ENCODE data around the gene XIRP2.
A peak's percentile ranks its signal among the peaks of the same experiment; 100 is the strongest.
"Not testable (repeated sequence)": the region's sequence is repeated elsewhere in the genome, so short reads cannot be mapped to it uniquely, and the experiment has no call there.

Gene XIRP2

GRCh38 chr2:167258712-167259111, 370.4 kb downstream of the XIRP2 start:
- TF ChIP-seq POLR2A (IDR thresholded peaks at IDR 0.05; ENCODE audit: low read depth, low read length) = no peak
- no peak for DNase-seq (ENCODE audit: insufficient read length, low spot score)
- FAIRE-seq = no peak

- no peak for DNase-seq (ENCODE audit: insufficient read length, low spot score)
- no peak for TF ChIP-seq POLR2A (IDR thresholded peaks at IDR 0.05; ENCODE audit: low read depth, low read length)
- peak; percentile 73 for FAIRE-seq
Observed at GRCh38 chr2:167264380-167264779, 376.1 kb downstream of the XIRP2 start.

- FAIRE-seq (no peak), DNase-seq (ENCODE audit: insufficient read length, low spot score) (no peak)
- no peak for TF ChIP-seq POLR2A (IDR thresholded peaks at IDR 0.05; ENCODE audit: low read depth, low read length)
Observed at GRCh38 chr2:167265004-167265403, 376.7 kb downstream of the XIRP2 start.

GRCh38 chr2:167265722-167266121, 377.4 kb downstream of the XIRP2 start:
- DNase-seq (ENCODE audit: insufficient read length, low spot score) = no peak
- no peak for TF ChIP-seq POLR2A (IDR thresholded peaks at IDR 0.05; ENCODE audit: low read depth, low read length)
- FAIRE-seq = no peak

GRCh38 chr2:167268245-167268644, 380.0 kb downstream of the XIRP2 start:
- FAIRE-seq; DNase-seq (ENCODE audit: insufficient read length, low spot score): not testable (repeated sequence)

GRCh38 chr2:167271932-167272331, 383.7 kb downstream of the XIRP2 start:
- DNase-seq (ENCODE audit: insufficient read length, low spot score) = no peak
- FAIRE-seq = no peak

GRCh38 chr2:167275046-167275445, 386.8 kb downstream of the XIRP2 start:
- FAIRE-seq = no peak
- DNase-seq (ENCODE audit: insufficient read length, low spot score) = no peak

More at GRCh38 chr2:167271932-167272331, 383.7 kb downstream of the XIRP2 start:
- TF ChIP-seq POLR2A (IDR thresholded peaks at IDR 0.05; ENCODE audit: low read depth, low read length) = no peak

GRCh38 chr2:167279810-167280209, 391.5 kb downstream of the XIRP2 start:
- no peak for FAIRE-seq
- TF ChIP-seq POLR2A (IDR thresholded peaks at IDR 0.05; ENCODE audit: low read depth, low read length) = no peak
- no peak for DNase-seq (ENCODE audit: insufficient read length, low spot score)

More at GRCh38 chr2:167275046-167275445, 386.8 kb downstream of the XIRP2 start:
- no peak for TF ChIP-seq POLR2A (IDR thresholded peaks at IDR 0.05; ENCODE audit: low read depth, low read length)

GRCh38 chr2:167287212-167287611, 398.9 kb downstream of the XIRP2 start:
- FAIRE-seq (no peak), DNase-seq (ENCODE audit: insufficient read length, low spot score) (no peak)
- no peak for TF ChIP-seq POLR2A (IDR thresholded peaks at IDR 0.05; ENCODE audit: low read depth, low read length)

- TF ChIP-seq POLR2A (IDR thresholded peaks at IDR 0.05; ENCODE audit: low read depth, low read length) = no peak
- peak; percentile 27 for FAIRE-seq
- DNase-seq (ENCODE audit: insufficient read length, low spot score) = peak; percentile 9
Observed at GRCh38 chr2:167289651-167290410, 401.6 kb downstream of the XIRP2 start.

- peak; percentile 62 for TF ChIP-seq POLR2A (IDR thresholded peaks at IDR 0.05; ENCODE audit: low read depth, low read length)
- DNase-seq (ENCODE audit: insufficient read length, low spot score) (peak; percentile 90), FAIRE-seq (peak; percentile 92)
Observed at GRCh38 chr2:167292430-167293171, 404.3 kb downstream of the XIRP2 start, which contains the start of gene B3GALT1. Gene B3GALT1 (plus strand): TSS chr2:167293001.

- DNase-seq (ENCODE audit: insufficient read length, low spot score) (no peak), FAIRE-seq (no peak)
- TF ChIP-seq POLR2A (IDR thresholded peaks at IDR 0.05; ENCODE audit: low read depth, low read length) = no peak
Observed at GRCh38 chr2:167293172-167293781, 405.0 kb downstream of the XIRP2 start.

GRCh38 chr2:167293943-167294775, 405.9 kb downstream of the XIRP2 start:
- FAIRE-seq (peak; percentile 87), DNase-seq (ENCODE audit: insufficient read length, low spot score) (peak; percentile 39)
- TF ChIP-seq POLR2A (IDR thresholded peaks at IDR 0.05; ENCODE audit: low read depth, low read length) = no peak

All from H54 (cell line).